ENCODE data around the gene HHAT.

DNA sequence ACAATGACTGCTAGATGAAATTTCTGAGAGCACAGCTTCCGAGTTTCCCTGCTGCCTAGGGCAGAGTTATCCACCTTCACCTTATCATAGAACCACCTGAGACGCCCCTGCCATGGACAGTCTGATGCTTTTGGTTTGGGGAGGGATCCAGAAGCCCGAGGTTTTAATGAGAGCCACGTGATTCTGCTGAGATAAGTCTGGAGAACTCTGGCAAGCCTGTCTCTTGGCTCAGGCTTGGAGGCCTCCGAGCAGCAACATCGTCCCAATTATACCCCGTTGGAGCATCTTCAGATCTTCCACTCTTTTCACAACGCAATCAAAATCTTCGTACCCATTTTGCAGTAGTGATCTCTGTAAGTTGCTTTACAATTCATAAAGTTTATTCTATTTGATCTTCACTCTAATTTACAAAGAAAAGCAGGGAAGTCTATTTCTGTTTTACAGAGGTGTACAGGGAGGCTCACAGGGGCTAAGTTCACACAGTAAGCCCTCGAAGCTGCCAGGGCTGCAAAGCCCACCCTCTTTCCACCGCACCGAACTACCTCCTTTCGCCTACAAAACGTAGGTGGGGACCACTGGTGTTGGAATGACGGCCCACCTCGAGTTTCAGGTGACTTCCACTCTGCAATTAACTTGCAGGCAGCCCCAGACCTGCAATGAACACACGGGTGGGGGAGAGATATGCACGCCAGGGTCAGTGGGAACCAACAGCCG, 513 bp upstream of the HHAT start:
- TF ChIP-seq RCOR1 (IDR thresholded peaks at IDR 0.05; ENCODE audit: low read depth, low read length), result no peak
- no peak for TF ChIP-seq CTCF (IDR thresholded peaks at IDR 0.05)
- no peak for TF ChIP-seq ZC3H11A (IDR thresholded peaks at IDR 0.05)
- TF ChIP-seq, protein P1, sequence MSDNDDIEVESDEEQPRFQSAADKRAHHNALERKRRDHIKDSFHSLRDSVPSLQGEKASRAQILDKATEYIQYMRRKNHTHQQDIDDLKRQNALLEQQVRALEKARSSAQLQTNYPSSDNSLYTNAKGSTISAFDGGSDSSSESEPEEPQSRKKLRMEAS (IDR thresholded peaks at IDR 0.05), result no peak
- TF ChIP-seq POLR2A (IDR thresholded peaks at IDR 0.05; ENCODE audit: low read length), result no peak
- TF ChIP-seq ELK1 (IDR thresholded peaks at IDR 0.05; ENCODE audit: low read depth, low read length), result no peak
